Endothelial cell (in vitro differentiated cells): ENCODE results near the gene EPB41L1. TPM values are rescaled to one million over a fixed set of nuclear protein-coding genes. Genes with fewer than 3 reads are reported as not detected.

Experiments
- DNase-seq: peaks from one replicate; pipeline ENCODE4 v3.0.0; 2021; ENCODE audit warnings: low spot score
- H3K27ac Mint-ChIP-seq: one replicate; pipeline ENCODE4 v1.8.0; 2021; ENCODE audit warnings: mixed read lengths, inconsistent platforms; ENCODE audit not compliant: unreplicated experiment
- H3K27me3 Mint-ChIP-seq: one replicate; pipeline ENCODE4 v1.8.0; 2021; ENCODE audit warnings: mild to moderate bottlenecking, moderate library complexity, mixed read lengths, inconsistent platforms; ENCODE audit not compliant: unreplicated experiment
- H3K36me3 Mint-ChIP-seq: one replicate; pipeline ENCODE4 v1.8.0; 2021; ENCODE audit warnings: mild to moderate bottlenecking, low read depth, mixed read lengths, inconsistent platforms; ENCODE audit not compliant: unreplicated experiment
- H3K4me1 Mint-ChIP-seq: one replicate; pipeline ENCODE4 v1.8.0; 2021; ENCODE audit warnings: mild to moderate bottlenecking, mixed read lengths, inconsistent platforms; ENCODE audit not compliant: unreplicated experiment
- H3K4me3 Mint-ChIP-seq: one replicate; pipeline ENCODE4 v1.8.0; 2021; ENCODE audit warnings: mild to moderate bottlenecking, mixed read lengths, inconsistent platforms; ENCODE audit not compliant: unreplicated experiment
- H3K9me3 Mint-ChIP-seq: one replicate; pipeline ENCODE4 v1.8.0; 2021; ENCODE audit warnings: mixed read lengths, inconsistent platforms; ENCODE audit not compliant: unreplicated experiment
- total RNA-seq: library from RNA; stranded (reverse); fragmentation: NEBNext Ultra II Directional; extraction: Animal tissue kit (Norgen Biotek cat#: 25700); gene quantifications from one replicate; pipeline ENCODE4 v1.2.1, GENCODE V29; 2021; ENCODE audit not compliant: unreplicated experiment
- TF ChIP-seq, protein P1 (sequence below): fragments of 200-600 bp; sonication (generic); IDR thresholded peaks from one replicate; pipeline ENCODE4 v1.5.0; 2021; ENCODE audit warnings: antibody characterized with exemption; ENCODE audit not compliant: unreplicated experiment

EPB41L1 gene
- total RNA-seq, 1 donor from 2014 or later = 19.3 TPM

DNA sequence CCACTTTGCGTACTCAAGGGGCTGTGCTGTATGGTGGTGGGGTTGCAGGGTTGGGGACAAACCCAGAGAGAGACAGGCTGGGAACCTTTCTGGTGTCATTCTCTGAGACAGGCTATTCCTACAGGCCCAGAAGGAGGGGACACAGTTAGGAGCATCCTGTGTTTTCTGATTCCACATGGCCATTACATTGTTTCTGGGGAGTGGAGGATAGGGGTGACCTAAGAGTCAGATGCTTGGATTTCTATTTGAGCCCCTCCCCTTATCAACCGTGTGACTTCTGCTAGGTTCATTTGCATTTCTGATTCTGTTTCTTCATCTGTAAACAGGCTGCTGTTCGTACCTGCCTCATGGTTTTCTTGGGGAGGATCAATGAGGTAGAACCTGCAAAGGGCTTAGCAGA, 29.4 kb upstream of the EPB41L1 start:
- Mint-ChIP-seq H3K36me3 (no peaks in the 10 kb centered on the region), H3K4me3 (no peak overlapping the region), H3K4me1 (no peaks in the 10 kb centered on the region), H3K27ac (no peak overlapping the region), H3K27me3 (peaks cover 1% of the 10 kb centered on the region), H3K9me3 (no peaks in the 10 kb centered on the region)
- no peak for DNase-seq
- TF ChIP-seq, protein P1, sequence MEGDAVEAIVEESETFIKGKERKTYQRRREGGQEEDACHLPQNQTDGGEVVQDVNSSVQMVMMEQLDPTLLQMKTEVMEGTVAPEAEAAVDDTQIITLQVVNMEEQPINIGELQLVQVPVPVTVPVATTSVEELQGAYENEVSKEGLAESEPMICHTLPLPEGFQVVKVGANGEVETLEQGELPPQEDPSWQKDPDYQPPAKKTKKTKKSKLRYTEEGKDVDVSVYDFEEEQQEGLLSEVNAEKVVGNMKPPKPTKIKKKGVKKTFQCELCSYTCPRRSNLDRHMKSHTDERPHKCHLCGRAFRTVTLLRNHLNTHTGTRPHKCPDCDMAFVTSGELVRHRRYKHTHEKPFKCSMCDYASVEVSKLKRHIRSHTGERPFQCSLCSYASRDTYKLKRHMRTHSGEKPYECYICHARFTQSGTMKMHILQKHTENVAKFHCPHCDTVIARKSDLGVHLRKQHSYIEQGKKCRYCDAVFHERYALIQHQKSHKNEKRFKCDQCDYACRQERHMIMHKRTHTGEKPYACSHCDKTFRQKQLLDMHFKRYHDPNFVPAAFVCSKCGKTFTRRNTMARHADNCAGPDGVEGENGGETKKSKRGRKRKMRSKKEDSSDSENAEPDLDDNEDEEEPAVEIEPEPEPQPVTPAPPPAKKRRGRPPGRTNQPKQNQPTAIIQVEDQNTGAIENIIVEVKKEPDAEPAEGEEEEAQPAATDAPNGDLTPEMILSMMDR = no peak

DNA sequence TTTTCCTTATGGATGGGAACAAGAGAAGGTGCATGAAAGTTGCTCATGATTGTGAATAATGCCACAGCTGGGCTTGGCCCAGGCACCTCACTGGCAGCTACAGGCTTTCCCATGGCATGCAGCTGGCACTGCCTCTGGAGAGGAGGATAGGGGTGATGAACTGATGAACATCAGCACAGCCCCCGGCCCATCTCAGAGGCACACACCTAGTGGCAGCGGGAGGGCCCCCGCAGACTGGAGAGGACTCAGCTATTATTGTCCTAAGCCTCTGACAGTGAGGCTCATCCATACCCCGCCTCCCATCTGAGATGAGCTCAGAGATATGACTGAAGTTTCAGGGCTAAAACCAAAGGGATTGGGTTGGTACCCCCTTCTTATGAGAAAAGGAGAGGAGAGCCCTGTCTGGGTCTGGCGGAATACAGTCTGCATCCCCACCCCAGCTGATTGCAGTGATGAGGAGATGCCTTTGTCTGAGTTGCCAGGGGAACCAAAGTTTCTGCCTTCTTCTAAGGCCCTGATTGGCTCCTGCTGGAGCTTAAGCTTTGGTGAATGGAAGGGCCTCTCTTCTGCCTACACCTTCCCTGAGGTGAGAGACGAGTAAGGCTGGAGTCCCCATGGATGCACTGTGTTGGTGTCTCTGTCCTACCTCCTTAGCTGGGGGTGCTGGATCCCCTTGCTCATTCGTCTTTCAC, 27.6 kb upstream of the EPB41L1 start:
- TF ChIP-seq, protein P1 = no peak
- H3K27me3 Mint-ChIP-seq = peaks cover 1% of the 10 kb centered on the region
- no peak overlapping the region for H3K27ac Mint-ChIP-seq
- no peaks in the 10 kb centered on the region for H3K9me3 Mint-ChIP-seq
- no peak overlapping the region for H3K4me3 Mint-ChIP-seq
- H3K4me1 Mint-ChIP-seq = no peaks in the 10 kb centered on the region
- no peak for DNase-seq
- H3K36me3 Mint-ChIP-seq = no peaks in the 10 kb centered on the region

DNA sequence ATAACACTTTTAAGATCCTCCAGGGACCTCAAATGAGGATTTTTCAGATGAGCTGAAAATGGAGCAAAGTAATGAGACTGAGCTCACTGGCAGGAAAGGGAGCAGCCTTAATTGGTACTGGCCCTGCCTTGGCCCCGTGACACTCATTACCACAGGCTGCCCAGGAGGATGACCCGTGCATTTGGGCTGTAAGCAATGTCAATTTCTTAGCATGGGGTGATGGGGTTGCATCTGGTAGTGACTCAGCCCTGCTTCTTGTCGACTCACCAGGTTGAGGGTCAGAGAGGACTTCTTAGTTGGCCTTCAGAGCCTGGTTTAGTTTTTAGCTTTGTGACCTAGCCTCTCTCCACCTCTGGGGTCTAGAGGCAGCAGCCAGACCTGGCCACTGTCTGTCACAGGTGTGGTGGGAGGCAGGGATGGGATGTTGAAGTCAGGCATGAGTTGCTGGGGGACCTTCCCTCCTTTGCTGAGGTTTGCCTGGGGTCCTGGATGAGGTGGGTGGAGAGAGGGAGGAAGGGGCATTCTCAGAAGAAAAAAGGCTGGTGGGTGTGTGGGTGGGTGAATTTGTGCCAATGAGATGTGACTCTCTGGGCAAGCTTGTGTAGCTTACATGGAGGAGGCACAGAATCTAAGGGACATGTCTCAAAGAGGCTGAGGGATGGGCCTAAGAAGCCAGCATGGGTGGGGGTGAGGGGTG, 25.9 kb upstream of the EPB41L1 start:
- H3K27me3 Mint-ChIP-seq = no peaks in the 10 kb centered on the region
- TF ChIP-seq, protein P1 = no peak
- no peak overlapping the region for H3K27ac Mint-ChIP-seq
- H3K4me1 Mint-ChIP-seq = no peaks in the 10 kb centered on the region
- no peaks in the 10 kb centered on the region for H3K36me3 Mint-ChIP-seq
- DNase-seq = no peak
- H3K9me3 Mint-ChIP-seq = no peaks in the 10 kb centered on the region
- H3K4me3 Mint-ChIP-seq = no peak overlapping the region

DNA sequence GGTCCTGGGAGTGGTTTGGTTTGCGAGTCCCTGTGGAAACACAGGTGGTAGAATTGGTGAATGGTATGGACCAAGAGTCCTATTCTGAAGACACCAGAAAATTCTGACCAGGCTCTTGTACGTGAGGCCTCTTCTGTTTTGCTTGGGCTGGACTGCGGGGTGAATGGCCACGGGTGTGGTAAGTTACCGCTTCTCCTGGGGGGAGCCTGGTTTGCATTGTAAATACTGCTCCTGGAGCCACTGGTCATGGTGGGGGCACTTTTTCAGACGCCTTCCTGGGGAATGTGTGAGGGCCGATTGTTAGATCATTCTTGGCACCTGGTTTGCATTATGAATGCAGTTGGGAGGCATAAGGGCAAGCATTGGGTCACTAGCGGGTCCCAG, 25.4 kb upstream of the EPB41L1 start:
- TF ChIP-seq, protein P1 = no peak
- Mint-ChIP-seq H3K36me3 (no peaks in the 10 kb centered on the region), H3K4me1 (no peaks in the 10 kb centered on the region), H3K27me3 (no peaks in the 10 kb centered on the region), H3K9me3 (no peaks in the 10 kb centered on the region), H3K27ac (no peak overlapping the region), H3K4me3 (no peak overlapping the region)
- DNase-seq = no peak

DNA sequence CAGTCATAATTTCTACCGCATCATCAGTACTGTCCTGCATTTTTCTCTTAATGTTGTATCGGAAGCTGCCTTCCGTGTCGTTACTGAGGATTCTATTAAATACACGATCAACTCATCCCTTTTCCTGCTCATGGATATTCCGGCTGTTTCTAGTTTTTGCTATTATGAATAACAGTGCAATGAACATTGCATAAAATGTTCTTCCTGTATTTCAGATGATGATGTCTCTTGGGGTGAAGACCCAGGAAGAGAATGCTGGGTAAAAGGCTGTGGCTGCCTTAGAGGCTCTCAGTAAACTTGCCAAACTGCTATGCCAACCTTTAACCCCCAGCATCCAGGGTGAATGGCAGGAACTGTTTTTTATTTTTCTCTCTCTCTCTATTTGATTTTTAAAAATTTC, 24.1 kb upstream of the EPB41L1 start:
- TF ChIP-seq, protein P1 = no peak
- H3K27ac Mint-ChIP-seq = no peak overlapping the region
- no peaks in the 10 kb centered on the region for H3K27me3 Mint-ChIP-seq
- no peak overlapping the region for H3K4me3 Mint-ChIP-seq
- H3K4me1 Mint-ChIP-seq = no peaks in the 10 kb centered on the region
- DNase-seq = no peak
- H3K36me3 Mint-ChIP-seq = no peaks in the 10 kb centered on the region
- no peaks in the 10 kb centered on the region for H3K9me3 Mint-ChIP-seq
